Keratinocyte (primary cell): Measurements from ENCODE around the gene PPP1CC. TPM values are rescaled to one million over a fixed set of nuclear protein-coding genes. Genes with fewer than 3 reads are reported as not detected.

ENCODE experiments used
- DNase-seq: peaks from one replicate; pipeline ENCODE4 v3.0.0-alpha.2; 2011; ENCODE audit warnings: low read depth, missing footprints, low spot score
- FAIRE-seq: peaks from 2 replicates; lab custom pipeline; 2011; peaks lifted over from hg19 to GRCh38; lab: Jason Lieb, UNC
- H2AFZ ChIP-seq: 2 replicates; pipeline ENCODE4 v1.6.0; 2012; ENCODE audit warnings: low read length, control low read depth, inconsistent platforms; ENCODE audit not compliant: control insufficient read depth
- H3K27ac ChIP-seq: 2 replicates; pipeline ENCODE4 v1.5.1; 2011; ENCODE audit warnings: low read length; ENCODE audit not compliant: control insufficient read depth, insufficient read depth
- H3K27me3 ChIP-seq: 3 replicates; pipeline ENCODE4 v1.6.0; 2011; ENCODE audit warnings: low read length; ENCODE audit not compliant: control insufficient read depth, insufficient read depth; ENCODE audit errors: extremely low read depth
- H3K36me3 ChIP-seq, 2 experiments: 2 replicates in 1 of 2; 3 replicates in 1 of 2; pipeline ENCODE4 v1.5.1; 2011; ENCODE audit warnings: low read length in 2 of 2, mild to moderate bottlenecking in 1 of 2; ENCODE audit not compliant: control insufficient read depth in 2 of 2, insufficient read depth in 2 of 2; ENCODE audit errors: extremely low read depth in 1 of 2
- H3K4me1 ChIP-seq: 3 replicates; pipeline ENCODE4 v1.5.1; 2011; ENCODE audit warnings: low read length; ENCODE audit not compliant: control insufficient read depth, insufficient read depth; ENCODE audit errors: extremely low read depth
- H3K4me2 ChIP-seq: 3 replicates; pipeline ENCODE4 v1.6.0; 2011; ENCODE audit warnings: low read depth, low read length; ENCODE audit not compliant: control insufficient read depth, insufficient read depth; ENCODE audit errors: extremely low read depth
- H3K4me3 ChIP-seq, 3 experiments: fragments of 200-600 bp in 1 of 3; sonication (generic) in 1 of 3; 2 replicates in 2 of 3; 3 replicates in 1 of 3; pipeline ENCODE4 v1.5.1; 2011 to 2016; ENCODE audit warnings: low read length in 3 of 3, mild to moderate bottlenecking in 3 of 3, control low read depth in 2 of 3, inconsistent platforms in 1 of 3, low read depth in 1 of 3, mixed read lengths in 1 of 3, mixed run types in 1 of 3, moderate library complexity in 1 of 3; ENCODE audit not compliant: control insufficient read depth in 2 of 3, insufficient read depth in 2 of 3; ENCODE audit errors: extremely low read depth in 1 of 3
- H3K79me2 ChIP-seq: 2 replicates; pipeline ENCODE4 v1.6.0; 2012; ENCODE audit warnings: low read length; ENCODE audit not compliant: control insufficient read depth, insufficient read depth
- H3K9ac ChIP-seq: 3 replicates; pipeline ENCODE4 v1.6.0; 2011; ENCODE audit warnings: low read length; ENCODE audit not compliant: control insufficient read depth, insufficient read depth; ENCODE audit errors: extremely low read depth
- H3K9me1 ChIP-seq: 3 replicates; pipeline ENCODE4 v1.6.0; 2011; ENCODE audit warnings: low read length; ENCODE audit not compliant: control insufficient read depth, insufficient read depth; ENCODE audit errors: extremely low read depth
- H3K9me3 ChIP-seq: 2 replicates; pipeline ENCODE4 v1.5.1; 2012; ENCODE audit warnings: low read depth, low read length; ENCODE audit not compliant: control insufficient read depth
- H4K20me1 ChIP-seq: 3 replicates; pipeline ENCODE4 v1.6.0; 2011; ENCODE audit warnings: low read length; ENCODE audit not compliant: control insufficient read depth, insufficient read depth; ENCODE audit errors: extremely low read depth
- EZH2 ChIP-seq: IDR thresholded peaks from one replicate; pipeline ENCODE4 v1.6.1; 2012; ENCODE audit warnings: inconsistent platforms, mild to moderate bottlenecking, low read length, moderate library complexity
- dilution Hi-C: fragments of 300-500 bp; cut with MboI; formaldehyde crosslinking; loops from one replicate; pipeline ENCODE4 v1.7.0; 2020; ENCODE audit warnings: low sequenced_read_pairs; ENCODE audit not compliant: extremely low pct_ligation_motif_present
- polyA plus RNA-seq, 5 experiments: library from polyadenylated mRNA; depleted of rRNA in 3 of 5; stranded (reverse) in 3 of 5; stranded (forward) in 1 of 5; unstranded in 1 of 5; fragments of >200 nt; gene quantifications; 1 replicate in 1 of 5; 2 replicates in 3 of 5; 3 replicates in 1 of 5; pipeline versions ENCODE4 v1.2.1 to v1.2.3, GENCODE V29; 2011 to 2012; ENCODE audit warnings: missing spikeins in 2 of 5, low read depth in 1 of 5, low replicate concordance in 1 of 5
- TF ChIP-seq, protein P1 (sequence below), 3 experiments: IDR thresholded peaks in 1 of 3; conservative IDR thresholded peaks in 1 of 3; optimal IDR thresholded peaks in 1 of 3; 2 replicates in 2 of 3; 3 replicates in 1 of 3; pipeline versions ENCODE3 to v1.5.1; 2011; ENCODE audit warnings: low read length in 3 of 3, mild to moderate bottlenecking in 3 of 3, moderate library complexity in 2 of 3, control low read depth in 1 of 3, inconsistent platforms in 1 of 3; ENCODE audit not compliant: insufficient read depth in 2 of 3; ENCODE audit errors: extremely low read depth in 1 of 3

The PPP1CC gene
- polyA plus RNA-seq, 1 donor (not counting 4 experiments of a cell fraction or from before 2014, with no cell fraction given), result 158 TPM

DNA sequence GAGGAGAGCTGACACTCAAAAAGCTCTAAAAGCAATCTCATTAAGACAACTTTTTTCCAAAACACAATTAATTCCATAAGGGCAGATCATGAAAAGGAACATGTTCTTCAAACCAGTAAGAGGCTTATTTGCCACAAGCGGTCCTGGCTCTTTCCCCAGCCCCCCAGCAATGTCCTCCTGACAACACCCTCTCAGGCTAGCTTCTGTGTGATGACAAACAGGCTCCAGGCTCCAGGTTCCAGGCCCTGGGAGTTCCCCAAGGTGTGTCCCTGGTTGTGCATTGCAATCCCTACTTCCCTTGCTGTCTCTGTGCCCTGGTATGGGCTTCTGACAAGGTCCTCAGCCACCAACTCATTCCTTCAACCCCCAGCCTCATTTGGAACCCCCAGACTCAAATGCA lies 62.7 kb downstream of the PPP1CC start:
- H3K4me3 ChIP-seq, result no peak overlapping the region
- H4K20me1 ChIP-seq, result no peaks in the 10 kb centered on the region
- FAIRE-seq (no peak), DNase-seq (no peak)
- no peaks in the 10 kb centered on the region for H3K27me3 ChIP-seq
- H3K4me1 ChIP-seq, result no peaks in the 10 kb centered on the region
- no peak overlapping the region for H3K27ac ChIP-seq
- H3K4me2 ChIP-seq, result no peak overlapping the region
- H3K9me3 ChIP-seq, result no peaks in the 10 kb centered on the region
- no peaks in the 10 kb centered on the region for H3K36me3 ChIP-seq
- H3K79me2 ChIP-seq, result no peaks in the 10 kb centered on the region
- H3K9ac ChIP-seq, result no peak overlapping the region
- no peak overlapping the region for H2AFZ ChIP-seq
- H3K9me1 ChIP-seq, result no peaks in the 10 kb centered on the region
- dilution Hi-C loops, result no loop called here
- TF ChIP-seq EZH2, result no peak
- TF ChIP-seq, protein P1, sequence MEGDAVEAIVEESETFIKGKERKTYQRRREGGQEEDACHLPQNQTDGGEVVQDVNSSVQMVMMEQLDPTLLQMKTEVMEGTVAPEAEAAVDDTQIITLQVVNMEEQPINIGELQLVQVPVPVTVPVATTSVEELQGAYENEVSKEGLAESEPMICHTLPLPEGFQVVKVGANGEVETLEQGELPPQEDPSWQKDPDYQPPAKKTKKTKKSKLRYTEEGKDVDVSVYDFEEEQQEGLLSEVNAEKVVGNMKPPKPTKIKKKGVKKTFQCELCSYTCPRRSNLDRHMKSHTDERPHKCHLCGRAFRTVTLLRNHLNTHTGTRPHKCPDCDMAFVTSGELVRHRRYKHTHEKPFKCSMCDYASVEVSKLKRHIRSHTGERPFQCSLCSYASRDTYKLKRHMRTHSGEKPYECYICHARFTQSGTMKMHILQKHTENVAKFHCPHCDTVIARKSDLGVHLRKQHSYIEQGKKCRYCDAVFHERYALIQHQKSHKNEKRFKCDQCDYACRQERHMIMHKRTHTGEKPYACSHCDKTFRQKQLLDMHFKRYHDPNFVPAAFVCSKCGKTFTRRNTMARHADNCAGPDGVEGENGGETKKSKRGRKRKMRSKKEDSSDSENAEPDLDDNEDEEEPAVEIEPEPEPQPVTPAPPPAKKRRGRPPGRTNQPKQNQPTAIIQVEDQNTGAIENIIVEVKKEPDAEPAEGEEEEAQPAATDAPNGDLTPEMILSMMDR (optimal IDR thresholded peaks at IDR 0.05 in 1 of 3, IDR thresholded peaks at IDR 0.05 in 1 of 3, conservative IDR thresholded peaks at IDR 0.05 in 1 of 3; ENCODE audit: extremely low read depth in 1 of 3, insufficient read depth in 2 of 3, low read length in 3 of 3), result no peak

DNA sequence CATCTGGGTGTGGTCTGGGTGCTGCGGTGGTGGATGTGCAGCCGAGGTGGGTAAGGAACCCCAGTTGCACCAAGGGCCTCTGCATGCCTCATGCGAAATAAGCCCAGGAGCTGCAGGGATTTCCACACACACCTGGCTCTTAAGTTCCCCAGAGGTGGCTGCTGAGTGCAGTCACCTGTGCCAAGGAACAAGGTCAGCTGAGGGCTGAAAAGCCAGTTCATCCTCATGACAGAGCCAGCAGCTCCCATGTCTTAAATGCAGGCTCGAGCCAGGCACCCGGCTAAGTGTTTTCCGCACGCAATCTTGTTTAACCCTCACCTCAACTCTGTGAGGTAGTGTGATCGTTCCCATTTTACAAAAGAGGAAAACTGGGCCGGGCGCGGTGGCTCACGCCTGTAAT lies 63.5 kb downstream of the PPP1CC start:
- dilution Hi-C loops, result no loop called here
- H2AFZ ChIP-seq, result no peak overlapping the region
- H3K9me1 ChIP-seq, result no peaks in the 10 kb centered on the region
- no peaks in the 10 kb centered on the region for H3K27me3 ChIP-seq
- H3K4me2 ChIP-seq, result no peak overlapping the region
- no peak overlapping the region for H3K4me3 ChIP-seq
- FAIRE-seq (no peak), DNase-seq (no peak)
- no peaks in the 10 kb centered on the region for H3K9me3 ChIP-seq
- no peak overlapping the region for H3K9ac ChIP-seq
- no peaks in the 10 kb centered on the region for H3K36me3 ChIP-seq
- H3K79me2 ChIP-seq, result no peaks in the 10 kb centered on the region
- H3K4me1 ChIP-seq, result no peaks in the 10 kb centered on the region
- no peaks in the 10 kb centered on the region for H4K20me1 ChIP-seq
- no peak overlapping the region for H3K27ac ChIP-seq
- no peak for TF ChIP-seq EZH2
- TF ChIP-seq, protein P1 (optimal IDR thresholded peaks at IDR 0.05 in 1 of 3, IDR thresholded peaks at IDR 0.05 in 1 of 3, conservative IDR thresholded peaks at IDR 0.05 in 1 of 3; ENCODE audit: extremely low read depth in 1 of 3, insufficient read depth in 2 of 3, low read length in 3 of 3), result no peak
